ENCODE results near the gene HHATL.
A peak's percentile ranks its signal among the peaks of the same experiment; 100 is the strongest.

Gene HHATL

GRCh38 chr3:42662037-42662812 is 40.4 kb downstream of the HHATL start:
- Histone ChIP-seq H3K4me3 (replicated peaks; ENCODE audit: low read depth, low read length) (no peak overlapping the region), H3K27me3 (replicated peaks; ENCODE audit: control insufficient read depth, insufficient read depth, low read length) (no peaks in the 10 kb centered on the region), H3K36me3 (ENCODE audit: control insufficient read depth, insufficient read depth, low read length) (no peaks in the 10 kb centered on the region)
- no peak for DNase-seq (ENCODE audit: extremely low read depth, insufficient read length)
- no peak for TF ChIP-seq CTCF (IDR thresholded peaks at IDR 0.05; ENCODE audit: insufficient read depth, low read length, poor library complexity, severe bottlenecking)

GRCh38 chr3:42661593-42662022 is 41.0 kb downstream of the HHATL start:
- H3K4me3 ChIP-seq (replicated peaks; ENCODE audit: low read depth, low read length) = no peak overlapping the region
- H3K36me3 ChIP-seq (ENCODE audit: control insufficient read depth, insufficient read depth, low read length) = no peaks in the 10 kb centered on the region
- DNase-seq (ENCODE audit: extremely low read depth, insufficient read length) = no peak
- no peak for TF ChIP-seq CTCF (IDR thresholded peaks at IDR 0.05; ENCODE audit: insufficient read depth, low read length, poor library complexity, severe bottlenecking)
- H3K27me3 ChIP-seq (replicated peaks; ENCODE audit: control insufficient read depth, insufficient read depth, low read length) = no peaks in the 10 kb centered on the region

- DNase-seq (ENCODE audit: extremely low read depth, insufficient read length) = no peak
- H3K4me3 ChIP-seq (replicated peaks; ENCODE audit: low read depth, low read length) = no peak overlapping the region
- TF ChIP-seq CTCF (IDR thresholded peaks at IDR 0.05; ENCODE audit: insufficient read depth, low read length, poor library complexity, severe bottlenecking) = peak; percentile 35
These were observed 41.7 kb downstream of the HHATL start for GRCh38 chr3:42660898-42661297.

GRCh38 chr3:42660131-42660715 is 42.4 kb downstream of the HHATL start:
- no peak for TF ChIP-seq CTCF (IDR thresholded peaks at IDR 0.05; ENCODE audit: insufficient read depth, low read length, poor library complexity, severe bottlenecking)
- Histone ChIP-seq H3K4me3 (replicated peaks; ENCODE audit: low read depth, low read length) (no peak overlapping the region), H3K36me3 (ENCODE audit: control insufficient read depth, insufficient read depth, low read length) (no peaks in the 10 kb centered on the region), H3K27me3 (replicated peaks; ENCODE audit: control insufficient read depth, insufficient read depth, low read length) (no peaks in the 10 kb centered on the region)
- DNase-seq (ENCODE audit: extremely low read depth, insufficient read length) = no peak

More at GRCh38 chr3:42660898-42661297, 41.7 kb downstream of the HHATL start:
- Histone ChIP-seq H3K36me3 (ENCODE audit: control insufficient read depth, insufficient read depth, low read length) (no peaks in the 10 kb centered on the region), H3K27me3 (replicated peaks; ENCODE audit: control insufficient read depth, insufficient read depth, low read length) (no peaks in the 10 kb centered on the region)

DNA sequence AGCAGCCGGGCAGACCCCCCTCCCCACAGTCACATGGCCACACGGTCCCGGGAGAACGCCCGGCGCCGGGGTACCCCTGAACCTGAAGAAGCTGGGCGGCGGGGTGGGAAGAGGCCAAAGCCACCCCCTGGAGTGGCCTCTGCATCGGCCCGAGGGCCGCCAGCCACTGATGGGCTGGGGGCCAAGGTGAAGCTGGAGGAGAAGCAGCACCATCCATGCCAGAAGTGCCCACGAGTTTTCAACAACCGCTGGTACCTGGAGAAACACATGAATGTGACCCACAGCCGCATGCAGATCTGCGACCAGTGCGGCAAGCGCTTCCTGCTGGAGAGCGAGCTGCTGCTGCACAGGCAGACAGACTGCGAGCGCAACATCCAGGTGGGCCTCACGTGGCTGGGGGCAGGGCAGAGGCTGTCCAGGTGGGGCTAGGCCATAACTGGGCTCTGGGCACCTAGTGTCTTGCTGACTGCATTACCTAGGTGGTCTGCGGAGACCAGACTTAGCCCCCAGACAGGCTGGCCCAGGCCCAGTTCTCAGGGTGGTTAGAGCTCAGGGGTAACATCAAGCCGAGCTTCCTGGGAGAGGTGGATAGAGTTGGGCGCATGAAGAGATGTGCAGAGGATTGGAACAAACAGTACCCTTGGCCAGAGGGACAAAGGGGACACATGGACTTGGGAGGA is 43.0 kb downstream of the HHATL start:
- no peak for TF ChIP-seq CTCF (IDR thresholded peaks at IDR 0.05; ENCODE audit: insufficient read depth, low read length, poor library complexity, severe bottlenecking)
- Histone ChIP-seq H3K27me3 (replicated peaks; ENCODE audit: control insufficient read depth, insufficient read depth, low read length) (no peaks in the 10 kb centered on the region), H3K4me3 (replicated peaks; ENCODE audit: low read depth, low read length) (no peak overlapping the region), H3K36me3 (ENCODE audit: control insufficient read depth, insufficient read depth, low read length) (no peaks in the 10 kb centered on the region)
- DNase-seq (ENCODE audit: extremely low read depth, insufficient read length) = no peak

All from GM06990 (cell line).